Ishikawa (cell line): ENCODE results near the gene TCF7.

Experiments
- CEBPB ChIP-seq: IDR thresholded peaks from 2 replicates; pipeline ENCODE4 v1.6.1; 2012
- CREB1 ChIP-seq: IDR thresholded peaks from 2 replicates; pipeline ENCODE4 v1.6.1; 2012; ENCODE audit warnings: low read depth
- EGR1 ChIP-seq: IDR thresholded peaks from 2 replicates; pipeline ENCODE4 v1.6.1; 2012
- EP300 ChIP-seq: IDR thresholded peaks from 2 replicates; pipeline ENCODE4 v1.6.1; 2012; ENCODE audit warnings: borderline replicate concordance
- FOXM1 ChIP-seq: IDR thresholded peaks from 2 replicates; pipeline ENCODE4 v1.6.1; 2012; ENCODE audit warnings: low read depth, borderline replicate concordance
- MAX ChIP-seq: IDR thresholded peaks from 2 replicates; pipeline ENCODE4 v1.6.1; 2012
- NFIC ChIP-seq: IDR thresholded peaks from 2 replicates; pipeline ENCODE4 v1.6.1; 2012
- RAD21 ChIP-seq: IDR thresholded peaks from 2 replicates; pipeline ENCODE4 v1.6.1; 2012; ENCODE audit warnings: low read depth
- REST ChIP-seq: IDR thresholded peaks from 2 replicates; pipeline ENCODE4 v1.6.1; 2012; ENCODE audit warnings: low read depth, mild to moderate bottlenecking
- TAF1 ChIP-seq: IDR thresholded peaks from 2 replicates; pipeline ENCODE4 v1.6.1; 2012; ENCODE audit warnings: low read depth, mild to moderate bottlenecking
- TCF12 ChIP-seq: IDR thresholded peaks from 2 replicates; pipeline ENCODE4 v1.6.1; 2012; ENCODE audit warnings: low read depth
- TEAD4 ChIP-seq: IDR thresholded peaks from 2 replicates; pipeline ENCODE4 v1.6.1; 2012
- USF1 ChIP-seq: IDR thresholded peaks from 2 replicates; pipeline ENCODE4 v1.6.1; 2012
- YY1 ChIP-seq: IDR thresholded peaks from 2 replicates; pipeline ENCODE4 v1.6.1; 2012; ENCODE audit warnings: low read depth
- ZBTB7A ChIP-seq: IDR thresholded peaks from 2 replicates; pipeline ENCODE4 v1.6.1; 2012; ENCODE audit warnings: low read depth

TCF7 gene

GRCh38 chr5:134079748-134080581 lies 34.5 kb upstream of the TCF7 start:
- no peak for TF ChIP-seq FOXM1
- no peak for TF ChIP-seq USF1
- no peak for TF ChIP-seq YY1
- TF ChIP-seq TAF1 = no peak
- TF ChIP-seq NFIC = no peak
- TF ChIP-seq CEBPB = no peak
- TF ChIP-seq TCF12 = no peak

GRCh38 chr5:134082264-134082992 lies 32.1 kb upstream of the TCF7 start:
- TF ChIP-seq CREB1 (no peak), FOXM1 (no peak), REST (no peak), TEAD4 (no peak), NFIC (no peak), YY1 (no peak)

- TF ChIP-seq REST (no peak), EGR1 (no peak), YY1 (no peak), TCF12 (no peak), TEAD4 (no peak), FOXM1 (no peak), TAF1 (no peak), MAX (no peak), NFIC (no peak), ZBTB7A (no peak), CREB1 (no peak), USF1 (no peak), CEBPB (no peak), EP300 (no peak), RAD21 (no peak)
These were observed 31.0 kb upstream of the TCF7 start for GRCh38 chr5:134083517-134083916.

GRCh38 chr5:134084022-134084565 lies 30.4 kb upstream of the TCF7 start:
- no peak for TF ChIP-seq NFIC
- no peak for TF ChIP-seq EGR1
- TF ChIP-seq TEAD4 = no peak
- no peak for TF ChIP-seq TCF12
- no peak for TF ChIP-seq USF1
- TF ChIP-seq CEBPB = no peak
- TF ChIP-seq YY1 = no peak
- no peak for TF ChIP-seq FOXM1
- TF ChIP-seq EP300 = no peak

- TF ChIP-seq CEBPB (no peak), CREB1 (no peak), REST (no peak), EGR1 (no peak), YY1 (no peak), TAF1 (no peak), TEAD4 (no peak), RAD21 (no peak), FOXM1 (no peak), MAX (no peak), USF1 (no peak), EP300 (no peak), NFIC (no peak)
These were observed 29.9 kb upstream of the TCF7 start for GRCh38 chr5:134084570-134084969.
